Duodenal mucosa (tissue), 2 donors: Measurements from ENCODE around the gene BLACAT1.
A peak's percentile ranks its signal among the peaks of the same experiment; 100 is the strongest.

Experiments
- H3K27ac ChIP-seq: one replicate; pipeline ENCODE4 v1.7.0; 2013; ENCODE audit warnings: low read depth, low read length
- H3K27me3 ChIP-seq, 2 donors: one replicate each; pipeline ENCODE4 v1.7.0; 2013; ENCODE audit warnings: low read length in 2 of 2, control low read depth in 1 of 2; ENCODE audit not compliant: insufficient read depth in 2 of 2, control insufficient read depth in 1 of 2
- H3K36me3 ChIP-seq, 2 donors: one replicate each; pipeline ENCODE4 v1.7.0; 2013; ENCODE audit warnings: low read length in 2 of 2, control low read depth in 1 of 2; ENCODE audit not compliant: insufficient read depth in 2 of 2, control insufficient read depth in 1 of 2
- H3K4me1 ChIP-seq, 2 donors: one replicate each; pipeline ENCODE4 v1.7.0; 2013; ENCODE audit warnings: low read length in 2 of 2, control low read depth in 1 of 2; ENCODE audit not compliant: insufficient read depth in 2 of 2, control insufficient read depth in 1 of 2
- H3K4me3 ChIP-seq, 2 donors: one replicate each; pipeline ENCODE4 v1.7.0; 2013; ENCODE audit warnings: low read length in 2 of 2, low read depth in 1 of 2
- H3K9ac ChIP-seq, 2 donors: one replicate each; pipeline ENCODE4 v1.7.0; 2013; ENCODE audit warnings: low read length in 2 of 2, low read depth in 1 of 2
- H3K9me3 ChIP-seq, 2 donors: one replicate each; pipeline ENCODE4 v1.7.0; 2013; ENCODE audit warnings: low read length in 2 of 2, control low read depth in 1 of 2; ENCODE audit not compliant: control insufficient read depth in 1 of 2

The BLACAT1 gene

DNA sequence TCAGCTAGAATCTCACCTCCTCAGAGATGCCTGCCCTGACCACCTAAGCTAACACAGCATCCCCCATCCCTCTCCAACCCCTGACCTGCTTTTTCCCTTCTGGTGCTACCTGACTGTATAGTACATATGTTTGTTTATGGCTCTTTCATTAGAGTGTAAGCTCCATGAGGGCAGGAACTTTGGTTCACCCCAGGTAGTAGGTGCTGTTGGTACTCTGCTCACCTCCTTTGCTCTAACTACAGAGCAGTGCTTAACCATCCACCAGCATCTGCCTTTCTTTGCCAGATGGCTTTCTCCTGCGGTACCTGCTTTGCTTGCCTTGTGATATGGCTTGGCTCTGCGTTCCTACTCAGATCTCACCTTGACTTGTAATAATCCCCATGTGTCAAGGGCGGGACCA lies 18.7 kb upstream of the BLACAT1 start:
- Histone ChIP-seq H3K4me3 (no peak overlapping the region), H3K36me3 (no peaks in the 10 kb centered on the region), H3K9me3 (peaks cover 3 to 5% of the 10 kb centered on the region in 2 donors), H3K9ac (no peak overlapping the region), H3K27me3 (peaks cover 0 to 10% of the 10 kb centered on the region in 2 donors), H3K27ac (no peak overlapping the region), H3K4me1 (peaks cover 4 to 5% of the 10 kb centered on the region in 2 donors)

DNA sequence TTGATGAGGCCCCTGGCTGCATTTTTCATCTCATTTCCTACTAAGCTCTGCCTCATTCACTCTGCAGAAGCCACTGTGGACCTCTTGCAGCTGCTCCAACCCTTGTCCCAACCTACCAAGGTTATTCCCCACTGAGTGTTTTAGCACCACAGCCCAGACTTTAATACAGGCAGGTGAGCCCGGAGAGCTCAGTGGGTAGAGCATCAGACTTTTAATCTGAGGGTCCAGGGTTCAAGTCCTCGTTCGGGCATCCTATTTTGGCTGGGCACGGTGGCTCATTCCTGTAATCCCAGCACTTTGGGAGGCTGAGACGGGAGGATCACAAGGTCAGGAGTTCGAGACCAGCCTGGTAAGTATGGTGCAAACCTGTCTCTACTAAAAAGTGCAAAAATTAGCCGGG lies 18.1 kb upstream of the BLACAT1 start:
- H3K36me3 ChIP-seq = no peaks in the 10 kb centered on the region
- H3K9ac ChIP-seq = no peak overlapping the region
- H3K4me1 ChIP-seq = peaks cover 5 to 9% of the 10 kb centered on the region in 2 donors
- no peak overlapping the region for H3K4me3 ChIP-seq
- no peak overlapping the region for H3K27ac ChIP-seq
- peaks cover 3 to 5% of the 10 kb centered on the region in 2 donors for H3K9me3 ChIP-seq
- peaks cover 0 to 13% of the 10 kb centered on the region in 2 donors for H3K27me3 ChIP-seq

DNA sequence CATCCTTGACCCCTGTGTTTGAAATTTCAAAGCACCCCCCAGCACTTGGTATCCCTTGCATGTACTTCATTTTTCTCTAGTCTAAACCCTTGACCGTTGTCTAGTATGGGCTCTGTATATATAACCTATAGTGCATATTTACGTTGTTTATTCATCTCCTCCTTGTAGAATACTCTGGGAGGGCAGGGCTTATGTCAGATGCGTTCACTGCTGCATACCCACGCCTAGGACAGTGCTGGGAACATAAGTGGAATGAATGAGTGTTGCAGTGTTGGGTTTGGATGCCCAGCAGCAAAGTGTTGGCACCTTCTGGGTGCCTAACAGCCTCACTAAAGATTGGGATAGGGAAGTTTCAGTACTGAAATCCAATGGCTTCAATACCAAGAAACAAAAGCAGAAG lies 17.6 kb upstream of the BLACAT1 start:
- Histone ChIP-seq H3K4me3 (no peak overlapping the region), H3K27ac (no peak overlapping the region), H3K36me3 (no peaks in the 10 kb centered on the region), H3K9ac (no peak overlapping the region), H3K9me3 (peaks cover 3 to 5% of the 10 kb centered on the region in 2 donors), H3K27me3 (peaks cover 0 to 13% of the 10 kb centered on the region in 2 donors), H3K4me1 (peaks cover 5 to 9% of the 10 kb centered on the region in 2 donors)

DNA sequence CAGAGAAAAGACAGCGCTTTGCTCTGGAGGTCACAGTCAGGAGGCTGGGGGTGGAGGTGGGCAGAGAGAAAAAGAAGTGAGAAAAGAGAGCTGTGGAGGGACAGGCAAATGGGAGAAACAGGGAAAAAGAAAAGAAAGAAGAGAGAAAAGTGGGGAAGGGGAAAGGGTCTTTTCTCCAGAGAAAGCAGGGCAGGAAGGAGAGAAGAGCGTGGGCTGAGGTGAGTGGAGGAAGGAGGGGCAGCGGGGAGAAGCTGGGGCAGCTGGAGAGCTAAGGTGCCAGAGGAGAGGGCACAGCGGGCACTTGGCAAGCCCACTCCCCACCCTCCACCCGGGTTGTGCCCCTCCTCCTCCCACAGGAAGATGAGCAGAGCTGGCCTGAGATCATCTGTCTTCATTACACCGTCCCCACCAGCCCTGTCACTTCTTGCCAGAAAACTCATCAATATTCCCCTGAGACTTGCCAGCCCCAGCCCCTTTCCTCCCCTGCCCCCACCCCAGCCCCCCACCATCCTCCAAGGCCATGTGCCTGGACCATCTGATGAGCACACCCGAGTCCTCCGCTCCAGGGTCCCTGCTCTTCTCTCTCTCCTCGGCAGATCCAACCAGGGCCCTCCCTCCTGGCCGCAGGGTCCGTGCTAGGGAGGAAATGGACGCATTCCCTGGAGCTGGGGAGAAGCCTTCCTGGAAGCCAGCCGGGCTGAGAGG lies 17.0 kb upstream of the BLACAT1 start:
- H3K27ac ChIP-seq = no peak overlapping the region
- H3K27me3 ChIP-seq = peaks cover 0 to 13% of the 10 kb centered on the region in 2 donors
- H3K4me1 ChIP-seq = peaks cover 4 to 9% of the 10 kb centered on the region in 2 donors
- H3K9me3 ChIP-seq = peaks cover 3 to 5% of the 10 kb centered on the region in 2 donors
- no peaks in the 10 kb centered on the region for H3K36me3 ChIP-seq
- no peak overlapping the region for H3K9ac ChIP-seq
- H3K4me3 ChIP-seq = no peak overlapping the region

DNA sequence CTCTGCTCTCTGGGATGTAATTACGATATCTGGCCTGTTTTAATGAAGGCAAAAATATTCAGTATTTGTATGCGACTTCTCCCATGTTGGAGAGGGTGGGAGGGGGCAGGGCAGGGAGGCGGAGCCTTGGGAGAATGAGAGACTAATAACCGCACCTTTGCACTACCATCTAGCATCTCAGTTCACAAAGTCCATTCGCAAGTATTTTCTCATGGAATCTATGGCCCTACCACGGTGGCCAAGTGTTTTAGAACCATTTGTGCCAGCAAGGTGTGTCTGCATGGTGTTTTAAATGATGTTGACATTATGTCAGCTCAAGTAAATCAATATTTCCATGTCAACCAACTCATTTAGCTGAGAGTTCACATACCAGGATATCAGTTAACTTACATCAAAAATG lies 14.3 kb upstream of the BLACAT1 start:
- no peak overlapping the region for H3K4me3 ChIP-seq
- H3K9me3 ChIP-seq = peaks cover 3 to 5% of the 10 kb centered on the region in 2 donors
- no peak overlapping the region for H3K9ac ChIP-seq
- H3K36me3 ChIP-seq = no peaks in the 10 kb centered on the region
- H3K4me1 ChIP-seq = peaks cover 0 to 9% of the 10 kb centered on the region in 2 donors
- H3K27ac ChIP-seq = no peak overlapping the region
- peaks cover 0 to 9% of the 10 kb centered on the region in 2 donors for H3K27me3 ChIP-seq

DNA sequence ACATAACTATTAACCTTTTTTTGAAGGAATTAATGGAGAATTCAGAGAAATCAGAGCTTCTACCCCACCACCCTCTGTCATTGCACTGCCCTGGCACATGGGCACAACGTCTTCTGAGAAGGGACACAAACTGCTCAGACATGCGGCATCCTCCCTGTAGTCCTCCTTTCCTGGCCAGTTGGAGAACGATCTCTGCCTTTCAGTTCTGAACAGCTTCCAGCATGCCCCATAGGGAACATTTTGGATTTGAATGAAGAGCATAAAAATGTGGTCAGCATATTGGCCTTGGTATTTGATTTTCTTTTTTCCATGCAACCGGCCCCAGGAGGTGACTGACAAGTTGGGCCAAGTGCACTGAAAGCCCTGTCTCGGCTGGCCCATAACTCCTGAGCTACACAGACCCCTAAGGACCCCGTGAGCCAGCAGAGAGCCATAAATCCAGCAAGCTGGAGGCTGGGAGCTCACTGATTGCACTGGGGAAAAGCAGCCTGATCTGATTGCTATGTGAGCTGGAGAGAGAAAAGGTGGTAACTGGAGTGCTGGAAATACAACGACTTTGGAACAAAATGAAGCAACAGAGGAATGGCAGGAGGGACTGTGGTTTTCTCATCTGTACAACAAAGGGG lies 10.9 kb upstream of the BLACAT1 start:
- H3K9me3 ChIP-seq = no peaks in the 10 kb centered on the region
- H3K4me3 ChIP-seq = no peak overlapping the region
- no peaks in the 10 kb centered on the region for H3K36me3 ChIP-seq
- no peak overlapping the region for H3K27ac ChIP-seq
- peaks cover 0 to 9% of the 10 kb centered on the region in 2 donors for H3K4me1 ChIP-seq
- peaks cover 0 to 2% of the 10 kb centered on the region in 2 donors for H3K27me3 ChIP-seq
- H3K9ac ChIP-seq = no peak overlapping the region

DNA sequence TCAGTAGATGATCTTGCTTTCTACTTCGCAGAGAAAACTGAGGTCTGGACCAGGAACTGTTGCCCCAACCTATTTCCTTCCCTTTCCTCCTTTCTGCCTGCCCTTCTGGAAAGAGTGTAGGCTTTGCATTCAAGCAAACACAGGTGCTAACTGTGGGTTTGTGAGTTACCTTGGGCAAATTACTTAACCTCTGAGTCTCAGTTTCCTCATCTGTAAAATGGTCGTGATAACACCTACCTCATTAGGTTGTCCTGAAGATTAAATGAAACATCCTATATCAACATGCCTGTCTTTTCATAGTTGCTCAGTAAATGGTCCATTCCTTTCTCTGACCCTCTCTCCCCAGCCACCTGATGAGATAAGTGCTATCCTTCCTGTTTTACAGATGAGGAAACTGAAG lies 9.5 kb upstream of the BLACAT1 start:
- no peaks in the 10 kb centered on the region for H3K9me3 ChIP-seq
- no peak overlapping the region for H3K27ac ChIP-seq
- peaks cover 0 to 9% of the 10 kb centered on the region in 2 donors for H3K4me1 ChIP-seq
- H3K4me3 ChIP-seq = no peak overlapping the region
- no peak overlapping the region for H3K9ac ChIP-seq
- peaks cover 8 to 9% of the 10 kb centered on the region in 2 donors for H3K27me3 ChIP-seq
- no peaks in the 10 kb centered on the region for H3K36me3 ChIP-seq

DNA sequence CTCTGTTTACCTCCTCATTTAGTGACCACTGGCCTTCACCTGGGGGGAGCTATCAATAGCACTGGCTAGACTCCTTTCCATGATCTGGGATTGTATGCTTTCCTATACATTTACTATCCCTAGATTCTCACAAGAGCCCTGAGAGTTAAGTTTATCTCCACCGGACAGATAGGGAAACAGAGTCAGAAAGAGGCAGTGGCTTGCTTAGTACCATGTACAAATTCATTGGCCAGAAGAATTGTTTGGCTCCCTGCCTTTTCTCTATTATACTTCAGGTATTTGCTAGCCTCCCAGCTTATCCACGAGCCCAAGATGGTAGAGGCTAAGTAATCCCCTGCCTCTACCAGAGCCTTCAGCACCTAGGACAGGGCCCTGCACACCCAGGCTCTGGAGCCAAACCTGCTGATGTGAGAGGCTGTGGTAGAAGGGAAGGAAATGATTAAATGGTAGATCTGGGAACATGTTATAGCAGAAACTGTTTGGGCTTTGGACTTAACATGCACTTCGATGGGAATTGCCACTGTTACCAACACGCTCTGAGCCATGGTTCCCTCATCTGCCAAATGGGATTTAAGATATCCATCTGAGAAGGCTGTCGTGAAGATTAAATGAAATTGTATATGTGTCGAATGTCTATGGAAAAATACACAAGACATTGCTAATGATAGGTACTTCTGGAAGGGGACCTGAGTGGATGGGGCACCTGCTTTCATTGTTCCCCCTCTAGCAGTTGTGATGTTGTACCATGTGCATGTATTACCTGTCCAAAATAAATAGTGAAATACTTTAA lies 3.1 kb upstream of the BLACAT1 start:
- H3K9me3 ChIP-seq = no peaks in the 10 kb centered on the region
- H3K9ac ChIP-seq = no peak overlapping the region
- H3K27me3 ChIP-seq = peaks cover 46 to 68% of the 10 kb centered on the region in 2 donors
- H3K36me3 ChIP-seq = no peaks in the 10 kb centered on the region
- H3K27ac ChIP-seq = no peak overlapping the region
- no peak overlapping the region for H3K4me3 ChIP-seq
- H3K4me1 ChIP-seq = peaks cover 9 to 10% of the 10 kb centered on the region in 2 donors

DNA sequence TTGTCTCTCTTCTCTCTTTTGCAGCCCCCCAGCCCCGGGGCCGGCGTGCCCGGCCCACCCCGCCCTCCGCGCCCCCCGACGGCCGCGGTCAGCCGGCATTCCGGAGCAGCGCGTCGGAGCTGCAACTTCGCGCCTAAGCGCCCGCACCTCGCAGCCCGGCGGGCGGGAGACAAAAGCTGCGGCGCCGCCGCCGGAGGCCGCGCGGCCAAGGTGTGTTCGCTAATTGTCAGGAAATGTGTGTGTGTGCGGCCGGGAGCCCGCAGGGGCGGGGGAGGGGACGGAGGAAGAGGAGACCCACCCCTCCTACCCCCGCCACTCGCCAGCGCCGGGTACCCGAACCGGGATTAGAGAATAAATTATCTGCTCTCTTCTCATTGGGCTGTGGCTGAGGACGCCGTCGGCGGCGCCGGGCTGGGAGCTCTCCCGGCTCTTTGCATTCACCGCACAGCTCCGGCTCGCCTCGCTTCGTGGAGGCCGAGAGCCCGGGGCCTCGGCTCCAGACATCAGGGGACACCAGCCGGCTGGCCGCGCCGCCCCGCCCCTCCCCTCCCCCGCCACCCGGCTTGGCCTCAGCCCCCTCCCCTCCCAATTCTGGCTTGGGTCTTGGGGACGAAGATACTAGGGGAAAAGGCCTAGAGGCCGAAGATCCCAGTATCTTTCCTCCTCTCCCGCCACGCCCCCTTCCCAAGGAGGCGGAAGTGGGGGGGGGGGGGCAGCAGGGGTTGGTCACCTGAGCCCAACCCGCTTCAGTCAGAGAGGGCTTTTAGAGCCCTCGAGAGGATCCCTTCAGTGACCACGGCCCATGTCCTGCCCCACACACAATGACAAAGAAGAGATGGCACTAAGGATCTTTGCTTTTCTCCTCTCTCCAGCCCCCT lies 1.3 kb upstream of the BLACAT1 start:
- H3K4me1 ChIP-seq = peaks cover 9 to 10% of the 10 kb centered on the region in 2 donors
- H3K9me3 ChIP-seq = no peaks in the 10 kb centered on the region
- no peak overlapping the region for H3K9ac ChIP-seq
- peak overlapping the region; percentile 39 to 55 for H3K4me3 ChIP-seq
- H3K27me3 ChIP-seq = peaks cover 63 to 87% of the 10 kb centered on the region in 2 donors
- no peaks in the 10 kb centered on the region for H3K36me3 ChIP-seq
- no peak overlapping the region for H3K27ac ChIP-seq
